OCI-LY7 (cell line): ENCODE measurements around the gene PTPRM.

Source experiments
- EZH2phosphoT487 ChIP-seq: fragments of 200-600 bp; sonication (generic); IDR thresholded peaks from 2 replicates; pipeline ENCODE4 v1.6.1; 2018; ENCODE audit warnings: low read depth, borderline replicate concordance, mild to moderate bottlenecking, mixed run types, antibody characterized with exemption, low read length, moderate library complexity, mixed read lengths
- TF ChIP-seq, protein P1 (sequence below): fragments of 200-600 bp; sonication (generic); conservative IDR thresholded peaks from 2 replicates; pipeline ENCODE4 v1.5.1; 2014; ENCODE audit warnings: mild to moderate bottlenecking, antibody characterized with exemption, low read length, moderate library complexity, mixed read lengths

DNA sequence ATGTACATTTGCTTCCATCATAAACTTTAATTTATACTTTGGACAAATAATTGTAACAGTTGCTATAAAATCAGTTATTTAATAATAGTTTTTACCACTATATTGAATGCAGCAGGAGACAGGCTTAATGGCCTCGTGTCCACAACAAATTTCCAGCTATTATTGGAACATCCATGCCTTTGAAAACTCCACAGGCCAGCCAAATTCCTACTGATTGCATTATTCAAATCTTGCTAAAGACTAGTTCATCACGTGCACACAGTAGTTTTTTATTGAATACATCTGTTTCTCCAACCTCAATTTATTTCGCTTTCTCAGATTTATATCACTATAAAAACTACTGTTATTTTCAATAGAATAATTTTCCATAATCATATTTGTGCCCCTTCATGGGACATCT, 18.4 kb upstream of the PTPRM start:
- TF ChIP-seq, protein P1, sequence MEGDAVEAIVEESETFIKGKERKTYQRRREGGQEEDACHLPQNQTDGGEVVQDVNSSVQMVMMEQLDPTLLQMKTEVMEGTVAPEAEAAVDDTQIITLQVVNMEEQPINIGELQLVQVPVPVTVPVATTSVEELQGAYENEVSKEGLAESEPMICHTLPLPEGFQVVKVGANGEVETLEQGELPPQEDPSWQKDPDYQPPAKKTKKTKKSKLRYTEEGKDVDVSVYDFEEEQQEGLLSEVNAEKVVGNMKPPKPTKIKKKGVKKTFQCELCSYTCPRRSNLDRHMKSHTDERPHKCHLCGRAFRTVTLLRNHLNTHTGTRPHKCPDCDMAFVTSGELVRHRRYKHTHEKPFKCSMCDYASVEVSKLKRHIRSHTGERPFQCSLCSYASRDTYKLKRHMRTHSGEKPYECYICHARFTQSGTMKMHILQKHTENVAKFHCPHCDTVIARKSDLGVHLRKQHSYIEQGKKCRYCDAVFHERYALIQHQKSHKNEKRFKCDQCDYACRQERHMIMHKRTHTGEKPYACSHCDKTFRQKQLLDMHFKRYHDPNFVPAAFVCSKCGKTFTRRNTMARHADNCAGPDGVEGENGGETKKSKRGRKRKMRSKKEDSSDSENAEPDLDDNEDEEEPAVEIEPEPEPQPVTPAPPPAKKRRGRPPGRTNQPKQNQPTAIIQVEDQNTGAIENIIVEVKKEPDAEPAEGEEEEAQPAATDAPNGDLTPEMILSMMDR = no peak
- TF ChIP-seq EZH2phosphoT487 = no peak
